Measurements from ENCODE around the gene OLFML3.

Gene OLFML3

DNA sequence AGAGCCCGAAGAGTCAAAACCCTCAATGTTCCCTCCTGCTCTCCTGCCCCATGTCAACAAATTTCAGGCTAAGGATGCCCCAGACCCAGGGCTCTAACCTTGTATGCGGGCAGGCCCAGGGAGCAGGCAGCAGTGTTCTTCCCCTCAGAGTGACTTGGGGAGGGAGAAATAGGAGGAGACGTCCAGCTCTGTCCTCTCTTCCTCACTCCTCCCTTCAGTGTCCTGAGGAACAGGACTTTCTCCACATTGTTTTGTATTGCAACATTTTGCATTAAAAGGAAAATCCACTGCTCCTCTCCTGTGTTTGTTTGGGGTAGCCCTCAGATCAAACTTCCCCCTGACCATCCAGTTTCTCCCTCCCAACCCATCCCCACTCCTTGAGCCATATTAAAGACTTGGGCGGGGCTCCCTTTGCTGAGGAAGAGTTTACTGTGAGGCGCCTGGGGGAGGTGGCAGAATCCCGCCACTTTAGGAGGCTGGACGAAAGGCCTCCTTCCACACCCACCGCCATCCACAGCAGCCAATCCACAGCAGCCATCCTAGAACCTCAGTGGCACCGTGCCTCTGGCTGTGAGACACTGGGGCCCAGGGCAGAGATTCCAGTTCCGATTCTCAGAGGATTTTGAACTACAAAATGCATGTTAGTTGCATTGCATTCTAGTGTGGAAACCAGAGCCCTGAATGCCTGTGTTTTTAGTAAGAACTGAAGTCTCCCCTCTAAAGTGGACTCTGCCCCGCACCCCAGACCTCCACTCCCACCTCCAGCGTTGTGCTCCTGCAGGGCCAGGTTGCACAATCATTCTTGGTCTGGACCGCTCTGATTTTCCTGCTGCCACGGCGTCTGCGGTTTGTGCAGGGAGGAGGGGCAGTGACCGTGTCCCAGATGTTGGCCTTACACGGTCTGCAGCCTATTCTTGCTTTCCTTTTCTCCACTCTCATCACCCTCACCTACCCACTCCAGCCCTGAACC is 3.0 kb downstream of the OLFML3 start:
- H3K4me2 ChIP-seq (ENCODE audit: low read length) = no peak overlapping the region
- no peak overlapping the region for H3K27ac ChIP-seq (ENCODE audit: low read length)
- no peaks in the 10 kb centered on the region for H3K4me1 ChIP-seq (ENCODE audit: low read length)

DNA sequence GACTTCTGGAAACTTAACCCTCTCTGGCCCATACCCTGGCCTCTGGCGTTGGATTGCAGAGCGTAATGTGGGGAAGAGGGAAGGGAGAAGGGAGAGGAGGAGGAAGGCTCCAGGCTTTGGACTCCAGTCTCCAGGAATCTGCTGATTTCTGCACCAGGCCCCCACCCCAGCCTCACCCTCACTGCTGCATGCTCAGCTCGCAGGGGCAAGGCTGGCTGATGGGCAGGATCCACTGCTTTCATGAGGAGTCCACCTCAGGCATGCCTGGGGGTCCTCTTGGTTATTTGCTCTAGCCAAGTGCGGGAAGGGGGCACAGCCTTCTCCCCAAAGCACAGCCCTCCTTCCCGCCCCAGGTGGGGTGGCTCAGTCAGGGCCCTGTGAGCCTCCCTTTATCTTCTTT is 3.7 kb downstream of the OLFML3 start:
- H3K9ac ChIP-seq (ENCODE audit: low read length) = no peak overlapping the region
- no peak for TF ChIP-seq EZH2phosphoT487 (IDR thresholded peaks at IDR 0.05; ENCODE audit: low read depth)
- TF ChIP-seq CTCF (IDR thresholded peaks at IDR 0.05; ENCODE audit: low read depth, low read length) = no peak
- no peaks in the 10 kb centered on the region for H4K20me1 ChIP-seq (ENCODE audit: insufficient read depth, low read length)
- H2AFZ ChIP-seq (ENCODE audit: low read depth, low read length) = no peak overlapping the region
- no peaks in the 10 kb centered on the region for H3K9me3 ChIP-seq (ENCODE audit: insufficient read depth, low read length)
- H3K27ac ChIP-seq (ENCODE audit: low read length) = no peak overlapping the region
- no peaks in the 10 kb centered on the region for H3K36me3 ChIP-seq (replicated peaks; ENCODE audit: low read depth, low read length)
- no peak overlapping the region for H3K4me3 ChIP-seq (ENCODE audit: low read length)
- no peak overlapping the region for H3K4me2 ChIP-seq (ENCODE audit: low read length)
- no peaks in the 10 kb centered on the region for H3K4me1 ChIP-seq (ENCODE audit: low read length)
- H3K79me2 ChIP-seq (ENCODE audit: low read length) = no peaks in the 10 kb centered on the region
- no peaks in the 10 kb centered on the region for H3K27me3 ChIP-seq (ENCODE audit: low read depth, low read length)

More for the DNA sequence above, 3.0 kb downstream of the OLFML3 start:
- no peaks in the 10 kb centered on the region for H3K27me3 ChIP-seq (ENCODE audit: low read depth, low read length)
- no peak overlapping the region for H3K9ac ChIP-seq (ENCODE audit: low read length)
- H3K79me2 ChIP-seq (ENCODE audit: low read length) = no peaks in the 10 kb centered on the region
- no peaks in the 10 kb centered on the region for H3K9me3 ChIP-seq (ENCODE audit: insufficient read depth, low read length)
- no peaks in the 10 kb centered on the region for H4K20me1 ChIP-seq (ENCODE audit: insufficient read depth, low read length)
- no peak overlapping the region for H2AFZ ChIP-seq (ENCODE audit: low read depth, low read length)
- H3K36me3 ChIP-seq (replicated peaks; ENCODE audit: low read depth, low read length) = no peaks in the 10 kb centered on the region
- TF ChIP-seq CTCF (IDR thresholded peaks at IDR 0.05; ENCODE audit: low read depth, low read length) = no peak
- TF ChIP-seq EZH2phosphoT487 (IDR thresholded peaks at IDR 0.05; ENCODE audit: low read depth) = no peak
- no peak overlapping the region for H3K4me3 ChIP-seq (ENCODE audit: low read length)

GRCh38 chr1:113983391-113983790 is 4.1 kb downstream of the OLFML3 start:
- Histone ChIP-seq H3K27me3 (ENCODE audit: low read depth, low read length) (no peaks in the 10 kb centered on the region), H3K4me1 (ENCODE audit: low read length) (no peaks in the 10 kb centered on the region), H3K36me3 (replicated peaks; ENCODE audit: low read depth, low read length) (no peaks in the 10 kb centered on the region), H3K9ac (ENCODE audit: low read length) (no peak overlapping the region), H3K4me2 (ENCODE audit: low read length) (no peak overlapping the region), H4K20me1 (ENCODE audit: insufficient read depth, low read length) (no peaks in the 10 kb centered on the region), H3K79me2 (ENCODE audit: low read length) (no peaks in the 10 kb centered on the region), H3K27ac (ENCODE audit: low read length) (no peak overlapping the region), H3K9me3 (ENCODE audit: insufficient read depth, low read length) (no peaks in the 10 kb centered on the region), H3K4me3 (ENCODE audit: low read length) (no peak overlapping the region), H2AFZ (ENCODE audit: low read depth, low read length) (no peak overlapping the region)
- no peak for TF ChIP-seq CTCF (IDR thresholded peaks at IDR 0.05; ENCODE audit: low read depth, low read length)
- TF ChIP-seq EZH2phosphoT487 (IDR thresholded peaks at IDR 0.05; ENCODE audit: low read depth) = no peak

GRCh38 chr1:113983826-113984225 is 4.6 kb downstream of the OLFML3 start:
- no peak overlapping the region for H3K9ac ChIP-seq (ENCODE audit: low read length)
- H3K4me2 ChIP-seq (ENCODE audit: low read length) = no peak overlapping the region

More at GRCh38 chr1:113983826-113984225, 4.6 kb downstream of the OLFML3 start:
- no peaks in the 10 kb centered on the region for H3K36me3 ChIP-seq (replicated peaks; ENCODE audit: low read depth, low read length)
- H4K20me1 ChIP-seq (ENCODE audit: insufficient read depth, low read length) = no peaks in the 10 kb centered on the region
- TF ChIP-seq EZH2phosphoT487 (IDR thresholded peaks at IDR 0.05; ENCODE audit: low read depth) (no peak), CTCF (IDR thresholded peaks at IDR 0.05; ENCODE audit: low read depth, low read length) (no peak)
- no peak overlapping the region for H3K4me3 ChIP-seq (ENCODE audit: low read length)
- no peaks in the 10 kb centered on the region for H3K79me2 ChIP-seq (ENCODE audit: low read length)
- H3K4me1 ChIP-seq (ENCODE audit: low read length) = no peaks in the 10 kb centered on the region
- no peak overlapping the region for H2AFZ ChIP-seq (ENCODE audit: low read depth, low read length)
- H3K27ac ChIP-seq (ENCODE audit: low read length) = no peak overlapping the region
- H3K27me3 ChIP-seq (ENCODE audit: low read depth, low read length) = no peaks in the 10 kb centered on the region
- H3K9me3 ChIP-seq (ENCODE audit: insufficient read depth, low read length) = no peaks in the 10 kb centered on the region

All from OCI-LY3 (cell line).